SK-N-SH (cell line): ENCODE data around the gene OAS2. TPM values are rescaled to one million over a fixed set of nuclear protein-coding genes. Genes with fewer than 3 reads are reported as not detected.

ENCODE experiments used
- polyA plus RNA-seq, 3 experiments: library from polyadenylated mRNA; depleted of rRNA; stranded (reverse); fragments of >200 nt; gene quantifications; 2 replicates each; pipeline ENCODE4 v1.2.3, GENCODE V29; 2012

OAS2 gene
- polyA plus RNA-seq, 1 of the 3 experiments (the other 2 are of a cell fraction), result not detected

Other genes with a start within 250 kb of the OAS2 start
- gene RPH3A, start 186.8 kb upstream of the OAS2 start, polyA plus RNA-seq (2012; rRNA removed), result 0.13 and 0.54 TPM in 2 replicates
- gene OAS1, start 71.6 kb upstream of the OAS2 start, polyA plus RNA-seq (2012; rRNA removed), result 1.1 and 1.3 TPM in 2 replicates
- gene OAS3, start 40.0 kb upstream of the OAS2 start, polyA plus RNA-seq (2012; rRNA removed), result 3.0 TPM in 2 replicates
- gene DTX1, start 78.2 kb downstream of the OAS2 start, polyA plus RNA-seq (2012; rRNA removed), result 0.72 and 1.0 TPM in 2 replicates
- not detected in 2 replicates for gene RASAL1, start 157.2 kb downstream of the OAS2 start, polyA plus RNA-seq (2012; rRNA removed)
- not detected in 2 replicates for gene CFAP73, start 171.2 kb downstream of the OAS2 start, polyA plus RNA-seq (2012; rRNA removed)
- 56.5 and 69.9 TPM in 2 replicates for gene DDX54, start 207.0 kb downstream of the OAS2 start, polyA plus RNA-seq (2012; rRNA removed)
- 18.7 and 21.1 TPM in 2 replicates for gene RITA1, start 207.2 kb downstream of the OAS2 start, polyA plus RNA-seq (2012; rRNA removed)
- gene TPCN1, start 242.9 kb downstream of the OAS2 start, polyA plus RNA-seq (2012; rRNA removed), result 10.3 and 15.7 TPM in 2 replicates